ENCODE results near the gene CPXM1.

Gene CPXM1

GRCh38 chr20:2762578-2763131 is 37.8 kb downstream of the CPXM1 start:
- DNase-seq = no peak

- no peak for DNase-seq
Observed at GRCh38 chr20:2761885-2762284, 38.5 kb downstream of the CPXM1 start.

- no peak for DNase-seq
Observed at GRCh38 chr20:2760952-2761305, 39.5 kb downstream of the CPXM1 start.

GRCh38 chr20:2760297-2760951 is 40.0 kb downstream of the CPXM1 start:
- no peak for DNase-seq

- DNase-seq = no peak
Observed at GRCh38 chr20:2759603-2760296, 40.7 kb downstream of the CPXM1 start.

GRCh38 chr20:2759143-2759542 is 41.3 kb downstream of the CPXM1 start:
- DNase-seq = no peak

GRCh38 chr20:2757969-2758368 is 42.5 kb downstream of the CPXM1 start:
- no peak for DNase-seq

- DNase-seq = no peak
Observed at GRCh38 chr20:2757001-2757400, 43.4 kb downstream of the CPXM1 start.

- DNase-seq = peak; percentile 9
Observed at GRCh38 chr20:2756056-2756611, 44.3 kb downstream of the CPXM1 start.

- no peak for DNase-seq
Observed at GRCh38 chr20:2755451-2756055, 44.9 kb downstream of the CPXM1 start.

GRCh38 chr20:2754424-2754823 is 46.0 kb downstream of the CPXM1 start:
- no peak for DNase-seq

GRCh38 chr20:2753461-2754040 is 46.9 kb downstream of the CPXM1 start:
- DNase-seq = no peak

GRCh38 chr20:2752567-2753460 is 47.6 kb downstream of the CPXM1 start:
- no peak for DNase-seq

GRCh38 chr20:2751878-2752566 is 48.4 kb downstream of the CPXM1 start:
- DNase-seq = no peak

GRCh38 chr20:2751347-2751877 is 49.0 kb downstream of the CPXM1 start:
- no peak for DNase-seq

- no peak for DNase-seq
Observed at GRCh38 chr20:2750491-2751251, 49.8 kb downstream of the CPXM1 start.

- no peak for DNase-seq
Observed at GRCh38 chr20:2749951-2750490, 50.4 kb downstream of the CPXM1 start.

- no peak for DNase-seq
Observed at GRCh38 chr20:2749343-2749950, 51.0 kb downstream of the CPXM1 start.

GRCh38 chr20:2748551-2749342 is 51.7 kb downstream of the CPXM1 start:
- no peak for DNase-seq

Measured in NK-92 treated with Interleukin-12 subunit alpha and Interleukin-12 subunit beta, amount 100 ng/mL, for 24 hours (cell line).